Activated T-cell treated with anti-CD3 and anti-CD28 coated beads, Interleukin-2, amount 50 U/mL, for 48 hours (primary cell): ENCODE results near the gene FKBP9.
"Not testable (repeated sequence)": the region's sequence is repeated elsewhere in the genome, so short reads cannot be mapped to it uniquely, and the experiment has no call there.

ENCODE experiments used
- DNase-seq, 2 experiments: peaks; one replicate each; pipeline ENCODE4 v3.0.0-alpha.2; 2020

The FKBP9 gene, protein sequence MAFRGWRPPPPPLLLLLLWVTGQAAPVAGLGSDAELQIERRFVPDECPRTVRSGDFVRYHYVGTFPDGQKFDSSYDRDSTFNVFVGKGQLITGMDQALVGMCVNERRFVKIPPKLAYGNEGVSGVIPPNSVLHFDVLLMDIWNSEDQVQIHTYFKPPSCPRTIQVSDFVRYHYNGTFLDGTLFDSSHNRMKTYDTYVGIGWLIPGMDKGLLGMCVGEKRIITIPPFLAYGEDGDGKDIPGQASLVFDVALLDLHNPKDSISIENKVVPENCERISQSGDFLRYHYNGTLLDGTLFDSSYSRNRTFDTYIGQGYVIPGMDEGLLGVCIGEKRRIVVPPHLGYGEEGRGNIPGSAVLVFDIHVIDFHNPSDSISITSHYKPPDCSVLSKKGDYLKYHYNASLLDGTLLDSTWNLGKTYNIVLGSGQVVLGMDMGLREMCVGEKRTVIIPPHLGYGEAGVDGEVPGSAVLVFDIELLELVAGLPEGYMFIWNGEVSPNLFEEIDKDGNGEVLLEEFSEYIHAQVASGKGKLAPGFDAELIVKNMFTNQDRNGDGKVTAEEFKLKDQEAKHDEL

DNA sequence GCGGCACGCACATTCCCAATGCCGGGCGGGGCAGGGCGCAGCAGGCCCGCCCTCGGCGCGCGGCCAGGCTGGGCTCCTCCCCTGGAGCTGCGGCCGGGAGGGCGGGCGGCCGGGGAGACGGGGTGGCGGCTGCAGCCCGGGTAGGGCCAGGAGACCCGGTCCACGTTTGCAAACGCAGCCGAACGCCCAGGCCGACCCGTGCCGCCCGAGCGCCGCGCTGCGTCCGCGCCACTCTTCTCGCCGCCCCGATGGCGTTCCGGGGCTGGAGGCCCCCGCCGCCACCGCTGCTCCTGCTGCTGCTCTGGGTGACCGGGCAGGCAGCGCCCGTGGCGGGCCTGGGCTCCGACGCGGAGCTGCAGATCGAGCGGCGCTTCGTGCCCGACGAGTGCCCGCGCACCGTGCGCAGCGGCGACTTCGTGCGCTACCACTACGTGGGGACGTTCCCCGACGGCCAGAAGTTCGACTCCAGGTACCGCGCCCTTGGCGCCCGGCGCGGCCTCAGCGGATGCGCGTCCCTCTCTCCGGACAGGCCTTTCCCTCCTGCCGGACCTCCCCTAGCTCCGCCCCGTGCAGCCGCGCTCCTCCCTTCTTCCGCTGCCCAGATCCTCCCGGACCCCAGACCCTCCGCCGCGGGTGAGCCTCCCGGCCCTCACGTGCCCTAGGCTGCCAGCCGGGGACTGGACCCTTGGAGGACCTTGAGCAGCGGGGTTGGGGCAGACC, at the start of gene FKBP9:
Gene FKBP9, plus strand, starts transcription at position 115 of the 720 bp plus-strand sequence. Its CDS starts 134 bp downstream, at position 249.
- peak; percentile 34 to 43 for DNase-seq

- no peak for DNase-seq
Observed at GRCh38 chr7:32910195-32910594, 47.0 kb upstream of the FKBP9 start.

DNA sequence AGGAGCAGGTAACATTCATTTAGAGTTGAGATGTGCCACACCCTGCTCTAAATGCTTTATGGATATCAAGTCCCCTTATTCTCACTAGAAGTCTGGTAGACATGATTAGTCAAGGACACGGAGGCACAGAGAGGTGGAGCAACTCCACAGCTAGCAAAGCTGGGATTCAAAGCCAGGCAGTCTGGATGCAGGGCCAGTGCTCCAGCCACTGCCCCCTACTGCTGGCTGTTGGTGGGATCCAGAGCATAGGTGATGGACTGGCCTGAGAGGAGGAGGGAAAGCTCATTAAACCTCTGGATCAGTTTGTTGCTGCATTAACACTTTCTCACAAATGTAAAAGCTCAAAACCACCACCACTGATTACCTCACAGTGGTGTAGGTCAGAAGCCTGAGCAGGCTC, 43.1 kb upstream of the FKBP9 start:
- no peak for DNase-seq

DNA sequence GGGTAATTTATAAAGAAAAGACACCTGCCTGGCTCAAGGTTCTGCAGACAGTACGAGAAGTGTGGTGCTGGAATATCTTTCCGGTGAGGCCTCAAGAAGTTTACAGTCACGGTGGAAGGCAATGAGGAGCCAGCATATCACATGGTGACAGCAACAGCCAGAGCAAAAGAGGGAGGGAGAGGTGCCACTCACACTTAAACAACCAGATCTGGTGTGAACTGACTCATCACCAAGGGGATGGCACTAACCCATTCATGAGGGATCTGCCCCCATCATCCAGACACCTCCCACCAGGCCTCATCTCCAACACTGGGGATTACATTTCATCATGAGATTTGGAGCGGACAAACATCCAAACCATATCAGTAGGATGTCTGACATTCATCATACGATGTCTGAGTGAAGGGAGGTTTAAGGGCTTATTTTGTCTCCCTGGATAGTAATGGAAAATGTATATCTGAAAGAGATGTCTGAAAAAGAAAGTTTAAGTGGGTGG, 42.2 kb upstream of the FKBP9 start:
- DNase-seq = no peak

GRCh38 chr7:32916006-32916405, 41.2 kb upstream of the FKBP9 start:
- DNase-seq = no peak

DNA sequence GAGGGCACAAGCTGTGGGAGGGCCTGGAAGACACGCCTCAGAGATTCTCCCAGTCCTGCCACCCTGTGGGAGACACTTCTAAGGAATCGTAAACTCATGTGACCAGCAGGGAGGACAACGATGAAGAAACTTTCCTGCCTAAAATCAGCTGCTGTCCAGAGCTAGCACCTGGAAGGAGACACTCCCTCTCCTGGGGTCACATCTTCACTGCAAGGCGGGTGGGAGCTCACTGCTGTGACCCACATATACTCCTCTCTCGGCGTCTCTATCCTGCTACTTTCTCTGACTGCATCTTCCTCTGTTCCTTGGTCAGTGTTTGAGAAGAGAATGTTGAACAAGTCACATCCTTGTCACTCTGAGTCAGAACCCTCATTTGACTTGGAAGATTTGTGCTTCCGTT, 40.2 kb upstream of the FKBP9 start:
- not testable (repeated sequence) for DNase-seq

DNA sequence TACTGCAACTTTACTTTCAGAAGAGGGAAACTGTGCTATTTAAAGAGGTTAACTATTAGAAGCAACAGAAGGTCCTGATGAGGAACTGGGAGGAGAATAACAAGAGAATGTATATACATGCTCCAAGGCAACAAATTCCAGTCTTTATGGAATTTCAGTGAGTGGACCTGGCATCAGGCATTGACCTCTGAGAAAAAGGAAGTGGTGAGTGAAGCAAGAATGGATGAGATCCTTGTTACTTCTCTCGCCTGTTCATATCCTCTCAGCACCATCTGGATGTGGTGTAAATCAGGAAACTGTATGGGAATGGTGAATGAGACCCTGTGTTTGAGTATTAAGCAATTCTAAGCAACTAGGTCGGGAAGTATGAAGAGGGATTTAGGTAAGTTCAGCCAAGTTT, 35.3 kb upstream of the FKBP9 start:
- no peak for DNase-seq

DNA sequence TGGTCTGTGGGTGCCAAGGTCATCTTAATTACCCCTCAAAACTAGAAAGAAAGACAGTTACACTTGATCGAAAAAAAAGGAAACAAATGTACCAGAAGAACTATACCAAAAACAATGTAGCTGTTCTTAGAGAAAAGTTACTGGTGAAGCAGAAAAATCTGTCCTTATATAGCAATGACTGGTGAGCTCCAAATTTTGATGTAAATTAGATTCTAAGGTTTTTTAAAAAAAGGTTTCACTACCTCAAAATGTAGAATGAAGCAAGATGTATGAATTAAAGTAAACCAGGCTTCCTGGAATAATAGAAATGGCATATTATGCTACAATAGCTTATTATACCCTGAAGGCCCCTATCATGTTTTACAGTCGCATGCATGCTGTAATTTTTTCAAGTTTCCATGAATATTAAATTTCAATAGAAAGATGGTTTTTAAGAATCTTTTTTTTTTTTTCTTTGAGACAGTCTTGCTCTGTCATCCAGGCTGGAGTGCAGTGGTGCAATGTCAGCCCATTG, 28.4 kb upstream of the FKBP9 start:
- DNase-seq = no peak

GRCh38 chr7:32929430-32930143, 27.7 kb upstream of the FKBP9 start:
- no peak for DNase-seq

DNA sequence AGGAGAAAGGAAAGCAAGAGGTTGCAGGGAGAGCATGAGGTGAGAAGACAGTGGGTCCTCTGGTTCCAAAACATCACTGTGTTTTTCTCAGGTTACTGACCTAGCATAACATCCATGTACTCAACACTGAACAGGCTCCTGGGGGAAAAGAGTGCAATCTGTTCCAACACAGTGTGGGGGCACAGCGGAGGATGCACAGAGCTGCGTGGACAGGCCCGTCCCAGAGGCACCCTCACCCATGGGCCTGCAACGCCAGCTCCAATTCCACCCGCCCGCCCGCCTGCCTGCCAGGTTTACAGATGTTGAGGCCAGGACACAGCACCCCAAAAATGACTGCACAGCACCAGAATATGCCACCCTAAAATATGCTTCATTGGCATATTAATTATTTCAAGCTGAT, 26.9 kb upstream of the FKBP9 start:
- no peak for DNase-seq

GRCh38 chr7:32935558-32935957, 21.7 kb upstream of the FKBP9 start:
- DNase-seq = no peak

- no peak for DNase-seq
Observed at GRCh38 chr7:32936689-32937088, 20.6 kb upstream of the FKBP9 start.

DNA sequence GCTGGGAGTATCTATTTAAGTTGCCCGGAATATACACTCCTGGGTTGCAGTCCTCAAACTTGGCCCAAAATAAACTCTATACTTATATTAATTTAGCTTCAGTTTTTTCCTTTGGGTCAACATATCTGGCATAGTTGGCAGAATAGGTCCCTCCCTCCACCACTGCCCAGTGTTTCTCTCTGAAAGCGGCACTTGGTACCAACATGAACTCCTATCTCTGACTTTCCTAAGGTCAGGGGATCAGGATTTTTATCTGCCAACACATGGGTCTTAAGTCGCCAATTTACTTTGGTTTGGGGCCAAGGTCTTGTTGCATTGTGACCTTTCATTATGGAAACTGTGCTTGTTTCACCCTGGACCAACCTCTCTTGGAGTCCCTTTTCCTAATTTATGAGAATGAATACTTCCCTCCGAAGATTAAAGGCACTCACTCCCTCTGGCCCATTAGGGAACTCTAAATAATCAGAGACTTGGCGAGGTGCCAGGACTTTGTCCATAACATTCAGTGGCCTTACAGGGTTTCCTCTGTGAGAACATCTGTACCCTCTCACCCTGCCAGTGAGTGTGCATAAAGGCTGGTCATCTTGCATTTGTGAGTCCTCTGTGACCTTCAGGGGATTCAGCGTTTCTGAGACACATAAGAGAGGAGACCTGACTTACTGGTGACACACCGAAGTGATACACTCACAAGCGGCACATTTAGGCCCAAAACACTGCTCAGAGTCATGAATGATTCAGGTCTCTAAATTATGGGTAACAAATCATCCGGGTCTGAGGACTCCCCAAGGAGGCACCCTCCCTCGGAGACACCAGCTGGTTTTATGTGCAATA, 19.7 kb upstream of the FKBP9 start:
- no peak for DNase-seq

GRCh38 chr7:32941181-32941580, 16.1 kb upstream of the FKBP9 start:
- no peak for DNase-seq

DNA sequence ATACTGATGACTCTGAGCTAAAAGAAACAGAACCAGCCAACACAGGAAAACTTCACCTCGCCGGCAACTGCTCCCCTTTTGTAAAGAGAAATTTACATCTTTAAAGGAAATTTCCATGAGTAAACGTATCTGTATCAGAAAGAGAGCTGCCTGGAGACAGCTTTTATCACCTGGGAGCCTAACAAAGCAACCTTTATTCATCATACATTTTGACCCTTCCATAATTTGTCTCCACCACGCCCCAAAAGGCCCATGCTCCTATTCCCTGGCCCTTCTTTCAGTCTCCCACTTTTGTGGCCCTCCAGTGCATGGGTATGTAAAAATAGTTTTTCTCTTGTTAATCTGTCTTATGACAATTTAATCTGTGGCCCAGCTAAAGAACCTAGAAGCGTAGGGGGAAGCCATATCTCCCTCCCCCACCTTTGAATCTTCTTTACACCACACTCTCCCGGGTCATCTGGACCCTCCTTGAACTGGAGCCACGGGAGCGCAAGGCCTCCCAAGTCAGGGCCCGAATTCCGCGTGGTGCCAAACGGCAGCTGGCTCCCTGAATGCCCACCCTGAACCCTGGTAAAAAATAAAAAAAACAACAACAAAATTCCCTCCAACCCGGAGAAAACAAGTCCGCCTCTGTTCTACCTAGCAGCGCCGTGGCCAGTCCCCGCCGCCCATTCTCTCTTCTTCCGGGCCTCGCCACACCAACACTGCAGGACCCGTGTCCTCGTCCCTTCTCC, 15.4 kb upstream of the FKBP9 start:
- no peak for DNase-seq

- peak; percentile 73 to 82 for DNase-seq
Observed at GRCh38 chr7:32942415-32943251, 14.6 kb upstream of the FKBP9 start.

GRCh38 chr7:32943252-32944030, 13.8 kb upstream of the FKBP9 start:
- DNase-seq = no peak

DNA sequence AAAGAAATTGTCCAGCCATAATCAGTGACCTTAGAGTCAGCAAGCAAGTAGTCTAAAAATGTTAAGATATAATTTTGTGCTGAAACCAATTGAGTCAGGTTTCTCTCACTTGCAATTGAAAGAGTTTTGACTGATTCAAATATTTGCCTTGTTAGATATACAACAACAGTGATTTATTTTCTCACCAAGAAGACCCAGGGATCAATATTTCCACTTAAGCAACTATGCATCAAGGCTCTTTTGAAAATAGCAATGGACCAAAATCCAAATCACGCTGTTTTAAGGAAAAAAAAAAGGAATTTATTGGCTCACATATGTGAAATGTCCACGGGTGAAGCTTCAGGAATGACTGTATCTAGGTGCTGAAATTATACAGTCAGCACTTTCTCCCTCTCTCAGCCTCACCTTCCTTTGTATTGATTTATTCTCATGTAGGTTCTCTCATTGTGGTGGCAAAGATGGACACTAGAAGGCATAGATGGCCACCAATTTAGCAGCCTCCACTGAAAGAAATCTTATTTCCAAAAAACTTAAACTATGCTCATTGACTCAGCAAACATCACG, 9.7 kb upstream of the FKBP9 start:
- no peak for DNase-seq

- no peak for DNase-seq
Observed at GRCh38 chr7:32948202-32948601, 9.0 kb upstream of the FKBP9 start.
